Activated CD4-positive, alpha-beta T cell treated with anti-CD3 and anti-CD28 coated beads for 1 hour (primary cell): ENCODE measurements around the gene REV1.
A peak's percentile ranks its signal among the peaks of the same experiment; 100 is the strongest.
"Not testable (repeated sequence)": the region's sequence is repeated elsewhere in the genome, so short reads cannot be mapped to it uniquely, and the experiment has no call there.

Experiments
- DNase-seq: peaks from one replicate; pipeline ENCODE4 v3.0.0-alpha.2; 2020

Gene REV1

DNA sequence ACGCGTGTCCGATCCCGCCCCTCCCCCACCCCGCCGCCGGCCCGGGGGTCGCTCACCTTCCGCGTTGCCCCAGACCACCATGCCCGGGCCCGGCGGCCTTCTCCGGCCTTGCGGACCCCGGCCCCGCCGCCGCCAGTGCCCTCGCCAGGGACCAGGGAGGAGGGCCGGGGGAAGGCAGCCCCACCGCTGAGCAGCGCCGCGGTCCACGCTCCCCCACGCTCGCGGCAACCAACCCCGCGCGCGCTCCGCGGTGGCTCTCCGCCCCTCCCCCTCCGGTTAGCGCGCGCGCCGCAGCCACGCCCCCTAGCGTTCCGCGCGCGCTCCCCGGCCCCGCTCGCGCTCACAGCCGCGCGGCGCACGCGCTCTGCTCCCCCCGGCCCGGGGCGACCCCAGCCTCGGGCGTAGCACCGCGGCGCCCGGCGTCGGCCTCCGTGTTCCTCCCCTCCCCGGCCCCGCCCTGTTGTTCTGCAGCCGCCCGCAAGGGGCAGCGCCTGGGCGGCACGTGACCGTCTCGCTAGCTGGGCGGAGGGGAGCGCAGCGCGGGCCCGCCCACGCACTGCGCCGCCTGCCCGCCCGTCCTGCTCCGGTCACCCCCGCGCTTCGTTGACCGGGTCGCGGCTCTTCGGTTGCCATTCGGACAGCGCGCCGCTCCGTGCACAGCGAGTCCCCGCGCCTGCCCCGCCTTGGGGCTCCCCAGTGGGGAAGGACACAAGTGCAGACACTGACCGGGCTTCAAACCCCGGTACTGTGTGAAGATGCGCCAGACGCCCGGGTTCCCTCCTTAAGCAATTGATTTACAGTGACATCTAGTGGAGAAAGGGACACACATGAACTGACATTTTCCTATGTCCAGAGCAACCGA is at the start of gene REV1:
Gene REV1, minus strand, starts transcription at position 257 of the 862 bp plus-strand sequence. CDS start 25,042 bp downstream, outside the sequence.
- DNase-seq = peak; percentile 89

DNA sequence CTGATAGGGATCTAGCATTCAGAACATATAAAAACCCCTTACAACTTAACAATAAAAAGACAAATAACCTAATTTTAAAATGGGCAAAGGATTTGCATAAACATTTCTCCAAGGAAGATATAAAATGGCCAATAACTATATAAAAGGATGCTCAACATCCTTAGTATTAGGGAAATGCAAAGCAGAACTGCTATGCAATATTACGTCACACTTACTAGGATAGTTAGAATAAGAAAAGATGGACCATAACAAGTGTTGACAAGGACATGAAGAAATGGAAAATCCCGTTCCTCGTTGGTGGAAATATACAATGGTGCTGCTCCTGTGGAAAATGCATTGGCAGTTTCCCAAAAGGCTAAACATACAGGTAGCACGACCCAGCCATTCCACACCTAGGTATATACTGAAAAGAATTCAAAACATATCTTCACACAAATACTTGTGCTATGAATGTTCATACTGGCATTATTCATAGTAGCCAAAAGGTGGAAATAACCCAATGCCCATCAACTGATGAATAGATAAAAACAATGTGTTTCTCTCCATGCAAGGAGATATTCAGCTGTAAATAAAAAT is 48.2 kb upstream of the REV1 start:
- DNase-seq = no peak

DNA sequence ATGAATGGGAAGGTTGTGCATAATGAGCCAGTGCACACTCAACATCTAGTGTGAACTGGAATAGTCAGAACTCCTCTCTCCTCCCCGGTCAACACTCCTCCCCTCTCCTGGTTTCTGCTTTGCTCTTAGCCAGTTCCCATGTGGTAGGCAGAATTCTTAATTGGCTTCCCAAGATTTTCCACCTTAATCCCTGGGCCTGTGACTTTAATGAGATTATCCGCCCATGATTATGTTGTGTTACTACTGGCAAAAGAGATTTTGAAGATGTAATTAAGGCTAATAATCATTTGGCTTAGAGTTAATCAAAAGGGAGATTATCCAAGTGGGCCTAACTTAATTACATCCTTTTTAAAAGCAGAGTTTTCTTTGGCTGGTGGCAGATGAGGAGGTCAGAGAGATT is 34.2 kb upstream of the REV1 start:
- no peak for DNase-seq

DNA sequence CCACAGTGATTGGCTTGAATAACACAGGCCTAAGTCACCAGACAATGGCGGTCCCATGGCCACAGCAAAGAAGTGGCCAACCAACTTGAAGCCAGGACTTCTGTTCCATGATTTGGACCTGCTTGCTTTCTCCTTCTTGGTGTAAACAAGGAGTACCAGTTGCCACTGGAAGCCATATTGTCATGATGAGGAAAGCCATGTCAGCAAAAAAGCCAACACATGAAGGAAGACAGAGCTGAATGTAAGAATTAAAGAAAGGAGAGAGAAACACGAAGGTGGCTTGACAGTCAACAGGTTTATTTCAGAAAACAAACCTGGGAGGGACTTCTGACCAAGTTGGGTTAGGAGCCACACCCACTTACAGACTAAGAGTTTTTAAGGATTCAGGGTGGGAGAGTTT is 32.3 kb upstream of the REV1 start:
- DNase-seq = no peak

DNA sequence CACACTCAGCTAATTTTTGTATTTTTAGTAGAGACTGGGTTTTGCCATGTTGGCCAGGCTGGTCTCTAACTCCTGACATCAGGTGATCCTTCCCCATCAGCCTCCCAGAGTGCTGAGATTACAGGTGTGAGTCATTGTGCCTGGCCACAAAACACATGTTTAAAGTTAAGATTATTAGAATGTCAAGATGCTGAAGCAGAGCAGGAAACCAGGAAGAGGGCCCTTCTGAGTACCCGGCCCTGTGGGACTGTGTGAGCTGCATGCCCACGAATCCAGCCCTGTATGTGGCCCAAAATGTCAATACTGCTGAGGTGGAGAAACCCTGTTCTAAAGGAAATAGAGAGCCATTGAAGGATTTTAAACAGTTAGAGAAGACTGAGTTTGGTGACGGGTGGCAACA is 31.0 kb upstream of the REV1 start:
- DNase-seq = no peak

GRCh38 chr2:99520195-99520594 is 30.4 kb upstream of the REV1 start:
- DNase-seq = no peak

DNA sequence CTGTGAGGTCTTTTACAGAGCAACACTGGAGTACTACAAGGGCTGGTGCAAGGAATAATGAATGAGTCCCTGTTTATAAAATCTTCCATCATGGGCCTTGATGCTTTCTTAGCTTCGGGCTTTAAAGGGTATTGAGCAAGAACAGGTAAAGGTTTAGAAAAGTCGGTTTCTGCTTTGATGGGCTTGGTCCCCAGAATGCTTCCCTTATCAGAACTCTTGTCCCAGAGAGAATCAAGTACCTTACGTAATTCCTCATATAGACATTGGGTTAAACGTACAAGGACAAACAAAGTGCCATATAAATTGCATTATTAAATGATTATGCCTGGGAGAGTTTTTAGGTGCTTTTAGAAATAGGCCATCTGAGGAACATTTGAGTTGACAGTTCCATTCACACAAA is 24.5 kb upstream of the REV1 start:
- DNase-seq = no peak

DNA sequence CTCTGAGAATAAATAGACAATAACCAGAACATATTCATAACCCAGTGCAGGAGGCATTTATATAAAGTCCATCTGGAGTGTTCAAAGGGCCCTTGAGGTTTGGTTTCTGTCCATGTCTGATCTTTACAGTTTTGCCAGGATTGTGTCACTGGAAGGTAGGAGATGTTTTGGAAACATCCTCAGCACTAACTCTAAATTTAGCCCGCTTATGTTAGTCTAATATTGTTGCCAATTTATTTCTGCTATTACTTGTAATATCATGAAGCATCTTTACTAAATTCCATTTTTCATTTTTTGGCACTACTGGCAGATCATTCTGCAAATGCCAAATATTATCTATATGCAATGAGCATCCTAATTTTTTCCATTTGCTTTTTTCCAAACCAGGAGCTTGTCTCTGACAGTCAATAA is 22.4 kb upstream of the REV1 start:
- DNase-seq = no peak

- DNase-seq = no peak
Observed at GRCh38 chr2:99509387-99509786, 19.6 kb upstream of the REV1 start.

GRCh38 chr2:99507937-99508818 is 18.4 kb upstream of the REV1 start:
- no peak for DNase-seq

GRCh38 chr2:99504844-99505584 is 15.2 kb upstream of the REV1 start:
- no peak for DNase-seq

- DNase-seq = not testable (repeated sequence)
Observed at GRCh38 chr2:99503662-99504416, 14.0 kb upstream of the REV1 start.

DNA sequence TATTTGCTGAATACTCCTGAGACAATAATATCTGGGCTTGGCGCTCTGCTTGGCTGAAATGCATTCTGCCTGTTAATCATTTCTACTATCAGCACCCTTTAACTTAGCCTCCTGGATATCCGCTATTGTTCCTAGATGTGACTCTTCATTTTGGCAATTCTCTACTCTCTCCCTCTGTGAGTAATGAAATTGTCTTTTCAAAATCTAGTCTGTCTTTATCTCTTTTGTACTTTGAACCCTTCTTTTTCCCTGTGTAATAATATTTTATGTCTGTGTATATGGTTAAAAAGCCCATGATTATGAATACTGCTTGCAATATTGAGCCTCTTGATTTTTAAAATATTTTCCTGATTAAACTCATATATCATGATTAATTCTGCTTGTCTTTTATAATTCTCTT is 6.2 kb upstream of the REV1 start:
- no peak for DNase-seq

- no peak for DNase-seq
Observed at GRCh38 chr2:99495115-99495860, 5.5 kb upstream of the REV1 start.

DNA sequence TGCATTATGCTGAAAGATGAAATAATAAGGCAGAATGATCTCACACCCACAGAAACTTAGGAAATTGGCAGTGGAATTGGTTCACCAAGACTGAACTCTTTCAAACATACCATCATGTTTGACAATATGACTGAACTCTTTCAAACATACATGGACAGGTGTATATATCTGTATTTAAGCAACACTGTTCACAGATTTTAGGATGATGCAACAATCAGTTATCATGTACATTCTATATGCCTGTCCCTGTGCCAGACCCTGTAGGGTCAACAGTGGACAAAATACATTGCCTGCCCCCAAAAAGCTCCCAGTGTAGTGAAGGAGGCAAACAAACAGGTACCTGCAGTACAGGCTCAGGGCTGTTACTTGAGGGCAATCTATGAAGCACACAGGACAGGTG is 2.9 kb upstream of the REV1 start:
- no peak for DNase-seq

- DNase-seq = no peak
Observed at GRCh38 chr2:99490623-99491461, 1.0 kb upstream of the REV1 start.

DNA sequence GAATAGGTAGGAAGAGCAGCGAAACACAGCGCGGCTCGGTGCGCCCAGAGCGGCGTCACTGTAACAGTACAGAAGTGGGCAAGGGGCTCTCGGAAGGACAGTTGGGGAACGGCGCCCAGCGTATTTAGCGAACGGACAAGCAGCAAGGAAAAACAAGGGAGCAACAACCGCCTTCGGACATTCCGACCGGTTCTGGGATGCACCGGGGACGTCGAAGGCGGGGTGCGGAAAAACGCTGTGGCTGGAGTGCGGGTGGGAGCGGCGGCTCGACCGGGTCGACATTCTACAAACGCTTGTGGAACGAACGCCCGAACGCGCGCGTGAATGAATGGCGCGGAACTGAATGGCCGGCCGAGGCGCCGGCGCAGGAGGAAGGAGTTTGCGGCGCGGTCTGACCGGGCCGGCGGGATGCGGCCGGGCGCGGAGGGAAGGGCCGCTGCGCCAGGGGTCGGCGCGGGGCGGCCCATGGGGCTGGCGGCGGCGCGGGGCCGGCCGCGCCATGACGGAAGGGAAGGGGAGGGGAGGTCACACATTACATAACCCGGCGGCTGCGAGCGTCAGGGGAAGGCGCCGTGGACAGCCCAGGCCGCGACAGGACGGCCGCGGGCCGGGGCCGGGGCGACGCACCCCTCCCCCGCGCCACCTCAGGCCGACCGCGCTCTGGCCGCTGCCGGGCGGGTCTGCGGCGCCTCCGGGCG is 605 bp downstream of the REV1 start:
- DNase-seq = peak; percentile 13

DNA sequence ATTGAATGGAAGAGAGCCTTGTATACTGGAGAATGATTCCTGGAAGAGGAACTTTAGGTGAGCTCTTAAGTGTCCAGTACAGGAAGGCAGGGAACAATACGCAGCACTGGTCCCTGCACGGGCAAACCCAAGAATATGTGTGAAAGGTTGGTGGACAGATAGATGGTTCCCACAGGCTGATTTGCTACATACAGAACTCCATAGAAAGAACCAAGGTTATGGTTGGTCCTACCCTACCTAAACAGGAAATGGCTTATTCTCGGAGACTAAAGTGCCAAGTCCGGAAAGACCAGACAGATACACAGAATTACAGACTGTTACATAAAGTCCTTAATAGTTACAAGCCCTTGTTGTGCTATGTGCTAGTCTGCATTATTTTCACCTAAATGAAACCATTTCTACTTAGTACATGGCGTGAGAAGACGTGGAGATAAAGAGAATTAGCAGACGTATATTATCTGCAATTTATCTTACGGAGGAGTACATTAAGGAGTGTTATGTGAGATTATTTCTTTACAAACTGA is 1.2 kb downstream of the REV1 start:
- DNase-seq = no peak

- no peak for DNase-seq
Observed at GRCh38 chr2:99487906-99488305, 1.9 kb downstream of the REV1 start.
